ENCODE results near the gene LST1.

DNA sequence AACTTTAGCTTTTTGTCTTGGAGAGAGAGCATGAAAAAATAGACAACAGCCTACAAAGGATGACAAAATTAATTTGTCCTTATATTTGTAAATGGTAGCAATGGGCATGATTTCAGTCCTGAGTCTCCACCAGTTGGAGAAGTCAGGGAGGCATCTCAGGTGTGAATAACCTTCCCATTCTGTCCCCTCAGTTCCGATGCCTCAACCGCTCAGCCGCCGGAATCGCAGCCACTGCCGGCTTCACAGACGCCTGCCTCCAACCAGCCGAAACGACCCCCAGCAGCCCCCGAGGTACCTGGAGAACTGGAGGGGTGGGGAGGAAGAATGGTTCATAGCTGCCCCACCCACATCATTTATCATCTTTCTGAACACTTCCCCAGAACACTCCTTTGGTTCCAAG, 38.0 kb downstream of the LST1 start:
- TF ChIP-seq, protein P1, sequence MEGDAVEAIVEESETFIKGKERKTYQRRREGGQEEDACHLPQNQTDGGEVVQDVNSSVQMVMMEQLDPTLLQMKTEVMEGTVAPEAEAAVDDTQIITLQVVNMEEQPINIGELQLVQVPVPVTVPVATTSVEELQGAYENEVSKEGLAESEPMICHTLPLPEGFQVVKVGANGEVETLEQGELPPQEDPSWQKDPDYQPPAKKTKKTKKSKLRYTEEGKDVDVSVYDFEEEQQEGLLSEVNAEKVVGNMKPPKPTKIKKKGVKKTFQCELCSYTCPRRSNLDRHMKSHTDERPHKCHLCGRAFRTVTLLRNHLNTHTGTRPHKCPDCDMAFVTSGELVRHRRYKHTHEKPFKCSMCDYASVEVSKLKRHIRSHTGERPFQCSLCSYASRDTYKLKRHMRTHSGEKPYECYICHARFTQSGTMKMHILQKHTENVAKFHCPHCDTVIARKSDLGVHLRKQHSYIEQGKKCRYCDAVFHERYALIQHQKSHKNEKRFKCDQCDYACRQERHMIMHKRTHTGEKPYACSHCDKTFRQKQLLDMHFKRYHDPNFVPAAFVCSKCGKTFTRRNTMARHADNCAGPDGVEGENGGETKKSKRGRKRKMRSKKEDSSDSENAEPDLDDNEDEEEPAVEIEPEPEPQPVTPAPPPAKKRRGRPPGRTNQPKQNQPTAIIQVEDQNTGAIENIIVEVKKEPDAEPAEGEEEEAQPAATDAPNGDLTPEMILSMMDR (IDR thresholded peaks at IDR 0.05) = no peak
- no peak for TF ChIP-seq POLR2A (IDR thresholded peaks at IDR 0.05)

All from upper lobe of left lung (tissue), 4 donors.